ENCODE results near the gene ZFP36. TPM values are rescaled to one million over a fixed set of nuclear protein-coding genes. Genes with fewer than 3 reads are reported as not detected.
"Not testable (repeated sequence)": the region's sequence is repeated elsewhere in the genome, so short reads cannot be mapped to it uniquely, and the experiment has no call there.

Gene ZFP36
- total and polyA plus RNA-seq, 12 donors, result 5.7 to 193 (median 86.7) TPM

DNA sequence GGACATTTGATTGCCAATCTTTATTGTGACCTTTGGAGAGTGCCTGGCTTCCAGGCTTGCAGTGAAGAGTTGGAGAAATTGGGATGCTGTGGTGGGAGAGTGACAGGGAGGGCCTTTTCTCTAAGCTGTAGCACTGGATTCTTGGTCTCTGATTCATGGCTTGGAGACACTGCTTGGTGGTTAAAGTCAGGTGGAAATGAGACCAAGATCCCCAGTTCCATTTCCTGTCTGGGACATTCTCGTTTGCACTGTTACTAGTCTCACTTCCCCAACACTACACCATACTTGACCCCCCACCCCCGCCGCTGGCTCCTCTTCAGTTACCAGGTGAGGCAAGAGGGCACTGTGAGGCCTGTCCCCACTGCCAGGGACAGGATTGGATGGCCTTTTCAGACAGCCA is 41.6 kb downstream of the ZFP36 start:
- peaks cover 17 to 31% of the 10 kb centered on the region in 2 donors for H3K4me1 ChIP-seq (replicated peaks in 1 of 2)
- H3K27ac ChIP-seq, result peak overlapping the region in 1 of 5 donors; percentile 4
- no peaks in the 10 kb centered on the region for H3K27me3 ChIP-seq
- no peaks in the 10 kb centered on the region for H3K9me3 ChIP-seq (replicated peaks in 1 of 3)
- TF ChIP-seq, protein P1, sequence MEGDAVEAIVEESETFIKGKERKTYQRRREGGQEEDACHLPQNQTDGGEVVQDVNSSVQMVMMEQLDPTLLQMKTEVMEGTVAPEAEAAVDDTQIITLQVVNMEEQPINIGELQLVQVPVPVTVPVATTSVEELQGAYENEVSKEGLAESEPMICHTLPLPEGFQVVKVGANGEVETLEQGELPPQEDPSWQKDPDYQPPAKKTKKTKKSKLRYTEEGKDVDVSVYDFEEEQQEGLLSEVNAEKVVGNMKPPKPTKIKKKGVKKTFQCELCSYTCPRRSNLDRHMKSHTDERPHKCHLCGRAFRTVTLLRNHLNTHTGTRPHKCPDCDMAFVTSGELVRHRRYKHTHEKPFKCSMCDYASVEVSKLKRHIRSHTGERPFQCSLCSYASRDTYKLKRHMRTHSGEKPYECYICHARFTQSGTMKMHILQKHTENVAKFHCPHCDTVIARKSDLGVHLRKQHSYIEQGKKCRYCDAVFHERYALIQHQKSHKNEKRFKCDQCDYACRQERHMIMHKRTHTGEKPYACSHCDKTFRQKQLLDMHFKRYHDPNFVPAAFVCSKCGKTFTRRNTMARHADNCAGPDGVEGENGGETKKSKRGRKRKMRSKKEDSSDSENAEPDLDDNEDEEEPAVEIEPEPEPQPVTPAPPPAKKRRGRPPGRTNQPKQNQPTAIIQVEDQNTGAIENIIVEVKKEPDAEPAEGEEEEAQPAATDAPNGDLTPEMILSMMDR (IDR thresholded peaks at IDR 0.05), result no peak
- H3K4me3 ChIP-seq, result no peak overlapping the region
- intact Hi-C loops (cut with DNase I), result loop anchor here in 1 of 2 donors (10.0 kb wide), 1 partner anchor 87 kb away; the partner anchor contains the start of gene EID2B
- no peak for DNase-seq
- 50 to 73% (median 64%) methylated on average over 1 to 3 of the region's 3 CpGs for WGBS, 4 donors
- H3K36me3 ChIP-seq (replicated peaks in 1 of 2), result peaks cover 0 to 4% of the 10 kb centered on the region in 2 donors

DNA sequence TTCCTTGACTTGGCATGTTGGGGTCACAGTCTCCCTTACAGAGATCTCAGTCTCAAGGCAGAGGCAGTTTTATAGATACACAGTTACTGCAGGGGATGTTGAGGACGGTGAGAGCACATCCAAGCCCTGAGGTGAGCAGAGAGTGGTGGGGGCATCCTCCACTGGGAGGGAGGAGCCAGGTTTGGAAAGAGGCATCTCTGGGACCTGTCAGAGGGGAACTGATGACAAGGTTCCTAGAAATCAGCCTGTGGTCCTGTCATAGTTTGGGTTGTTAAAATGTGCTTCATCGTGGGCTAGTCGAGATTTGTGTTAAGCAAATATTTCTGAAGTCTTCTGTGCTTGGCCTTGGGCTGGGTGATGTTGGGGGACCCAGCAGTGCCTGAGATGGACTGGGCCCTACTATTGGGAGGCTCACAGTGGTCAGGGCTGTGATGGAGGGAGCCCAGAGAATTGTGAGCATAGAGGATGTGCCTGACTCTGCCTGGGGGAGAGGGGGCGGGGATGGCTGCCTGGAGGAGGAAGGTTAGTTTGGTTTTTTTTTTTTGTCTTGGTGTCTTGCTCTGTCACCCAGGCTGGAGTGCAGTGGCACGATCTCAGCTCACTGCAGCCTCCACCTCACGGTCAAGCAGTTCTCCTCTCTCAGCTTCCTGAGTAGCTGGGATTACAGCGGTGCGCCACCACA is 42.6 kb downstream of the ZFP36 start:
- no peak for DNase-seq
- H3K9me3 ChIP-seq (replicated peaks in 1 of 3), result no peaks in the 10 kb centered on the region
- peaks cover 17 to 30% of the 10 kb centered on the region in 2 donors for H3K4me1 ChIP-seq (replicated peaks in 1 of 2)
- intact Hi-C loops (cut with DNase I), result loop anchor here in 1 of 2 donors (10.0 kb wide), 1 partner anchor 86 kb away; the partner anchor contains the start of gene EID2B
- TF ChIP-seq, protein P1 (IDR thresholded peaks at IDR 0.05), result no peak
- no peak for TF ChIP-seq POLR2A (IDR thresholded peaks at IDR 0.05)
- peaks cover 0 to 14% of the 10 kb centered on the region in 2 donors for H3K36me3 ChIP-seq (replicated peaks in 1 of 2)
- H3K27ac ChIP-seq, result no peak overlapping the region
- 70 to 95% (median 79%) methylated on average over 5 to 8 of the region's 8 CpGs for WGBS, 4 donors
- H3K4me3 ChIP-seq, result no peak overlapping the region
- no peaks in the 10 kb centered on the region for H3K27me3 ChIP-seq

DNA sequence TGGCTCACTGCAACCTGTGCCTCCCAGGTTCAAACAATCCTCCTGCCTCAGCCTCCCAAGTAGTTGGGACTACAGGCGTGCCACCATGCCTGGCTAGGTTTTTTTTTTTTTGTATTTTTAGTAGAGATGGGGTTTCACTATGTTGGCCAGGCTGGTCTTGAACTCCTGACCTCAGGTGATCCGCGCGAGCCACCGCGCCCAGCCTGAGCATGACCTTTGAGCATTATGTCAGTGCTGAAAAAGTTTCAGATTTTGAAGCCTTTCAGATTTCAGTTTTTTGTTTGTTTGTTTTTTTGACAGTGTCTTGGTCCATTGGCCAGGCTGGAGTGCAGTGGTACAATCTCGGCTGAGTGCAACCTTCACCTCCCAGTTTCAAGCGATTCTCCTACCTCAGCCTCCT is 44.6 kb downstream of the ZFP36 start:
- H3K27ac ChIP-seq; DNase-seq; H3K4me3 ChIP-seq; H3K27me3 ChIP-seq; intact Hi-C loops (cut with DNase I); H3K9me3 ChIP-seq (replicated peaks in 1 of 3): not testable (repeated sequence)
- WGBS, 4 donors, result 94 to 96% (median 95%) methylated on average over 8 of the region's 8 CpGs
- Histone ChIP-seq H3K36me3 (replicated peaks in 1 of 2) (peaks cover 0 to 15% of the 10 kb centered on the region in 2 donors), H3K4me1 (replicated peaks in 1 of 2) (peaks cover 15 to 21% of the 10 kb centered on the region in 2 donors)

Small RNA genes within 50 kb of the gene (microRNA-seq; reads per million reads assigned to microRNA genes)
- gene MIR4530, result 0 to 0.89 (median 0.85) reads per million in 3 donors

Small RNA genes within 50 kb of the gene (small RNA-seq; reads per million reads assigned to genes)
- gene MIR4530, result 0 to 0.36 reads per million in 2 donors
- 0 reads per million in 2 donors for gene RN7SL566P

Other genes with a start within 250 kb of the ZFP36 start
- gene NCCRP1, start 209.9 kb upstream of the ZFP36 start, total RNA-seq, result under 1 TPM in 3 of 9 donors, not detected in 6; 0.11 to 0.78 (median 0.11) TPM
- gene NCCRP1, start 209.9 kb upstream of the ZFP36 start, polyA plus RNA-seq, result under 1 TPM in 2 of 3 donors, not detected in 1; 0.10 to 0.32 TPM
- gene SYCN, start 202.6 kb upstream of the ZFP36 start, total RNA-seq, result under 1 TPM in 3 of 9 donors, not detected in 6; 0.43 to 0.76 (median 0.67) TPM
- not detected for gene SYCN, start 202.6 kb upstream of the ZFP36 start, polyA plus RNA-seq
- gene IFNL3, start 161.8 kb upstream of the ZFP36 start, total RNA-seq, result not detected
- not detected for gene IFNL3, start 161.8 kb upstream of the ZFP36 start, polyA plus RNA-seq
- gene IFNL4, start 158.0 kb upstream of the ZFP36 start, total RNA-seq, result not detected
- gene IFNL4, start 158.0 kb upstream of the ZFP36 start, polyA plus RNA-seq, result not detected
- gene IFNL2, start 138.5 kb upstream of the ZFP36 start, total RNA-seq, result not detected
- not detected for gene IFNL2, start 138.5 kb upstream of the ZFP36 start, polyA plus RNA-seq
- gene IFNL1, start 110.4 kb upstream of the ZFP36 start, total RNA-seq, result not detected
- not detected for gene IFNL1, start 110.4 kb upstream of the ZFP36 start, polyA plus RNA-seq
- 1 to 10 TPM in 2 of 9 donors, under 1 TPM in 7; 0.34 to 1.4 (median 0.69) TPM for gene LRFN1, start 86.0 kb upstream of the ZFP36 start, total RNA-seq
- 1 to 10 TPM in 1 of 3 donors, under 1 TPM in 2; 0.15 to 1.8 (median 0.74) TPM for gene LRFN1, start 86.0 kb upstream of the ZFP36 start, polyA plus RNA-seq
- gene GMFG, start 70.8 kb upstream of the ZFP36 start, total RNA-seq, result 10 to 100 TPM; 13.4 to 45.8 (median 35.2) TPM
- gene GMFG, start 70.8 kb upstream of the ZFP36 start, polyA plus RNA-seq, result 10 to 100 TPM; 22.6 to 92.5 (median 76.2) TPM
- 100 to 1,000 TPM in 3 of 9 donors, 10 to 100 TPM in 6; 37.9 to 111 (median 98.5) TPM for gene SAMD4B, start 64.4 kb upstream of the ZFP36 start, total RNA-seq
- gene SAMD4B, start 64.4 kb upstream of the ZFP36 start, polyA plus RNA-seq, result 100 to 1,000 TPM in 2 of 3 donors, 10 to 100 TPM in 1; 50.0 to 280 (median 211) TPM
- 10 to 100 TPM; 46.8 to 60.2 (median 54.2) TPM for gene PAF1, start 15.7 kb upstream of the ZFP36 start, total RNA-seq
- 10 to 100 TPM; 50.9 to 86.9 (median 51.6) TPM for gene PAF1, start 15.7 kb upstream of the ZFP36 start, polyA plus RNA-seq
- 100 to 1,000 TPM in 1 of 9 donors, 10 to 100 TPM in 8; 36.1 to 221 (median 64.0) TPM for gene MED29, start 15.5 kb upstream of the ZFP36 start, total RNA-seq
- gene MED29, start 15.5 kb upstream of the ZFP36 start, polyA plus RNA-seq, result 10 to 100 TPM; 43.6 to 49.6 (median 49.2) TPM
- 10 to 100 TPM in 8 of 9 donors, 1 to 10 TPM in 1; 9.6 to 23.4 (median 17.8) TPM for gene PLEKHG2, start 5.8 kb downstream of the ZFP36 start, total RNA-seq
- 10 to 100 TPM in 2 of 3 donors, 1 to 10 TPM in 1; 3.6 to 44.8 (median 16.3) TPM for gene PLEKHG2, start 5.8 kb downstream of the ZFP36 start, polyA plus RNA-seq
- gene RPS16, start 29.1 kb downstream of the ZFP36 start, total RNA-seq, result 1,000 to 10,000 TPM in 6 of 9 donors, 100 to 1,000 TPM in 3; 229 to 1,939 (median 1,252) TPM
- 1,000 to 10,000 TPM; 1,071 to 2,033 (median 1,152) TPM for gene RPS16, start 29.1 kb downstream of the ZFP36 start, polyA plus RNA-seq
- 100 to 1,000 TPM in 3 of 9 donors, 10 to 100 TPM in 6; 42.0 to 145 (median 85.3) TPM for gene SUPT5H, start 38.7 kb downstream of the ZFP36 start, total RNA-seq
- 100 to 1,000 TPM; 107 to 612 (median 233) TPM for gene SUPT5H, start 38.7 kb downstream of the ZFP36 start, polyA plus RNA-seq
- gene TIMM50, start 74.0 kb downstream of the ZFP36 start, total RNA-seq, result 10 to 100 TPM; 52.8 to 93.4 (median 65.0) TPM
- gene TIMM50, start 74.0 kb downstream of the ZFP36 start, polyA plus RNA-seq, result 100 to 1,000 TPM in 2 of 3 donors, 10 to 100 TPM in 1; 77.7 to 147 (median 118) TPM
- gene DLL3, start 92.1 kb downstream of the ZFP36 start, total RNA-seq, result under 1 TPM in 1 of 9 donors, not detected in 8; 0.17 TPM
- gene DLL3, start 92.1 kb downstream of the ZFP36 start, polyA plus RNA-seq, result under 1 TPM in 1 of 3 donors, not detected in 2; 0.10 TPM
- not detected for gene SELENOV, start 108.3 kb downstream of the ZFP36 start, total RNA-seq
- not detected for gene SELENOV, start 108.3 kb downstream of the ZFP36 start, polyA plus RNA-seq
- 1 to 10 TPM; 1.6 to 6.7 (median 3.8) TPM for gene EID2B, start 126.0 kb downstream of the ZFP36 start, total RNA-seq
- gene EID2B, start 126.0 kb downstream of the ZFP36 start, polyA plus RNA-seq, result 1 to 10 TPM; 2.7 to 4.3 (median 3.8) TPM
- 10 to 100 TPM; 13.9 to 32.9 (median 25.3) TPM for gene EID2, start 133.3 kb downstream of the ZFP36 start, total RNA-seq
- gene EID2, start 133.3 kb downstream of the ZFP36 start, polyA plus RNA-seq, result 10 to 100 TPM; 19.2 to 31.7 (median 27.8) TPM
- gene LGALS13, start 195.7 kb downstream of the ZFP36 start, total RNA-seq, result not detected
- not detected for gene LGALS13, start 195.7 kb downstream of the ZFP36 start, polyA plus RNA-seq
- 1 to 10 TPM in 1 of 9 donors, not detected in 8; 1.4 TPM for gene LGALS16, start 249.1 kb downstream of the ZFP36 start, total RNA-seq
- gene LGALS16, start 249.1 kb downstream of the ZFP36 start, polyA plus RNA-seq, result not detected

Measured in adrenal gland (tissue), 12 donors.